K562 (cell line): ENCODE results near the gene ADGRE3. TPM values are rescaled to one million over a fixed set of nuclear protein-coding genes. Genes with fewer than 3 reads are reported as not detected.

Source experiments
- ATAC-seq: fragments of 200-7000 bp; cut with Tn5 transposase; 3 replicates; pipeline ENCODE4 v1.9.1; 2020; ENCODE audit warnings: moderate library complexity
- BruUV-seq: library from RNA; stranded (reverse); fragments of 400-500 nt; replicated peaks from 2 replicates; lab custom pipeline; 2021; lab: Mats Ljungman, UMichigan
- CTCF ChIA-PET: fragments of 300-600 bp; formaldehyde crosslinking; extraction: SDS; loops from one replicate; lab custom pipeline; 2021; ENCODE audit warnings: low intra/inter-chr PET ratio; lab: Yijun Ruan, JAX
- POLR2A ChIA-PET: fragments of 300-600, 350-650 bp; sonication (Branson Sonifier 250); formaldehyde crosslinking; extraction: SDS; loops from one replicate; lab custom pipeline; 2021; ENCODE audit warnings: antibody characterized with exemption, inconsistent platforms; lab: Yijun Ruan, JAX
- DNase-seq, 4 experiments: peaks; one replicate each; pipeline versions ENCODE4 v3.0.0 to v3.0.0-alpha.2; 2011 to 2018; ENCODE audit warnings: low spot score in 3 of 4, mixed read lengths in 3 of 4; ENCODE audit errors: extremely low read depth in 1 of 4
- FAIRE-seq: peaks from 2 replicates; lab custom pipeline; 2011; peaks lifted over from hg19 to GRCh38; lab: Jason Lieb, UNC
- H2AFZ ChIP-seq: 2 replicates; pipeline ENCODE4 v1.6.0; 2011; ENCODE audit warnings: low read depth, low read length, control low read depth, inconsistent platforms
- H3K27ac ChIP-seq: fragments of 200-600 bp; 3 replicates; pipeline ENCODE4 v1.8.0; 2011; ENCODE audit warnings: low read depth, mild to moderate bottlenecking, control low read depth, inconsistent platforms, low read length, moderate library complexity, mixed read lengths; ENCODE audit errors: extremely low read depth
- H3K27me3 ChIP-seq, 2 experiments: fragments of 300-600 bp in 1 of 2; 2 replicates in 1 of 2; 3 replicates in 1 of 2; pipeline versions ENCODE4 v1.6.0 to v1.8.0; 2011; ENCODE audit warnings: inconsistent platforms in 2 of 2, low read length in 2 of 2, mild to moderate bottlenecking in 1 of 2, mixed read lengths in 1 of 2, moderate library complexity in 1 of 2; ENCODE audit not compliant: control insufficient read depth in 2 of 2, insufficient read depth in 2 of 2
- H3K36me3 ChIP-seq: fragments of 300-600 bp; 3 replicates; pipeline ENCODE4 v1.8.0; 2011; ENCODE audit warnings: mild to moderate bottlenecking, low read length, inconsistent platforms; ENCODE audit not compliant: control insufficient read depth, insufficient read depth
- H3K4me1 ChIP-seq, 2 experiments: fragments of 200-600 bp in 1 of 2; replicated peaks in 1 of 2; 2 replicates in 1 of 2; 3 replicates in 1 of 2; pipeline versions ENCODE4 v1.5.1 to v1.8.0; 2011; ENCODE audit warnings: inconsistent platforms in 2 of 2, low read length in 2 of 2, mild to moderate bottlenecking in 1 of 2, mixed read lengths in 1 of 2, moderate library complexity in 1 of 2; ENCODE audit not compliant: control insufficient read depth in 2 of 2, insufficient read depth in 2 of 2
- H3K4me2 ChIP-seq: 2 replicates; pipeline ENCODE4 v1.6.1; 2011; ENCODE audit warnings: low read length, control low read depth, inconsistent platforms, mixed read lengths; ENCODE audit not compliant: insufficient read depth
- H3K4me3 ChIP-seq: fragments of 200-600 bp; sonication (generic), shearing (Covaris generic); 2 replicates; pipeline ENCODE4 v1.5.1; 2016; ENCODE audit warnings: control low read depth, inconsistent platforms
- H3K79me2 ChIP-seq: fragments of 200-600 bp; 3 replicates; pipeline ENCODE4 v1.8.0; 2011; ENCODE audit warnings: low read length, inconsistent platforms; ENCODE audit not compliant: control insufficient read depth, insufficient read depth
- H3K9ac ChIP-seq, 2 experiments: 2 replicates each; pipeline versions ENCODE4 v1.6.0 to v1.6.1; 2011; ENCODE audit warnings: low read depth in 2 of 2, low read length in 2 of 2, control low read depth in 1 of 2, inconsistent platforms in 1 of 2, mild to moderate bottlenecking in 1 of 2, mixed read lengths in 1 of 2; ENCODE audit not compliant: insufficient read depth in 1 of 2
- H3K9me1 ChIP-seq: one replicate; pipeline ENCODE4 v1.6.0; 2011; ENCODE audit warnings: inconsistent platforms, mild to moderate bottlenecking, low read length, moderate library complexity; ENCODE audit not compliant: control insufficient read depth, insufficient read depth
- H3K9me3 ChIP-seq: replicated peaks from 2 replicates; pipeline ENCODE4 v1.5.1; 2011; ENCODE audit warnings: low read depth, low read length, inconsistent platforms; ENCODE audit not compliant: control insufficient read depth, insufficient read depth
- H4K20me1 ChIP-seq: replicated peaks from 2 replicates; pipeline ENCODE4 v1.6.1; 2011; ENCODE audit warnings: low read length, inconsistent platforms, mixed read lengths; ENCODE audit not compliant: control insufficient read depth, insufficient read depth
- DPF2 ChIP-seq: fragments of 450-650 bp; IDR thresholded peaks from 2 replicates; pipeline ENCODE4 v1.6.1; 2016
- HNRNPUL1 ChIP-seq: fragments of 200-400 bp; formaldehyde crosslinking; IDR thresholded peaks from 2 replicates; pipeline ENCODE4 v1.6.1; 2017; ENCODE audit warnings: low read length
- ILK ChIP-seq: fragments of 450-650 bp; IDR thresholded peaks from 2 replicates; pipeline ENCODE4 v1.6.1; 2016; ENCODE audit warnings: missing genetic modification characterization, low read depth, mild to moderate bottlenecking, missing compliant biosample characterization, moderate library complexity, borderline replicate concordance
- IRF1 ChIP-seq: sonication (generic); formaldehyde crosslinking; IDR thresholded peaks from 2 replicates; pipeline ENCODE4 v1.8.0; 2022; ENCODE audit warnings: missing genetic modification reagents, mild to moderate bottlenecking, borderline replicate concordance
- IRF2 ChIP-seq: sonication (generic); formaldehyde crosslinking; IDR thresholded peaks from 2 replicates; pipeline ENCODE4 v1.8.1; 2022; ENCODE audit warnings: mild to moderate bottlenecking, missing genetic modification reagents
- MCM5 ChIP-seq: fragments of 450-650 bp; IDR thresholded peaks from 2 replicates; pipeline ENCODE4 v1.6.1; 2016; ENCODE audit warnings: low read depth
- NEUROD1 ChIP-seq: fragments of 150-350 bp; IDR thresholded peaks from 2 replicates; pipeline ENCODE4 v1.6.1; 2014; ENCODE audit warnings: borderline replicate concordance, low read length, low read depth; ENCODE audit not compliant: partially characterized antibody
- PTRF ChIP-seq: fragments of 450-650 bp; IDR thresholded peaks from 2 replicates; pipeline ENCODE4 v1.6.1; 2016; ENCODE audit warnings: mild to moderate bottlenecking, missing genetic modification characterization, missing compliant biosample characterization
- ZBTB17 ChIP-seq: fragments of 450-650 bp; formaldehyde crosslinking; IDR thresholded peaks from 2 replicates; pipeline ENCODE4 v1.4.0; 2020; ENCODE audit warnings: mild to moderate bottlenecking
- ZFX ChIP-seq: sonication (generic); formaldehyde crosslinking; IDR thresholded peaks from 2 replicates; pipeline ENCODE4 v1.8.0; 2022; ENCODE audit warnings: mild to moderate bottlenecking, missing genetic modification reagents, moderate library complexity
- ZZZ3 ChIP-seq: fragments of 450-650 bp; IDR thresholded peaks from 2 replicates; pipeline ENCODE4 v1.6.1; 2016; ENCODE audit warnings: antibody characterized with exemption, mild to moderate bottlenecking, moderate library complexity
- WGBS: fragments of 100-300 bp; shearing (Covaris generic); methylation state at CpG from one replicate; pipeline ENCODE4 v1.1.6; 2016; ENCODE audit warnings: low coverage, mixed read lengths; ENCODE audit not compliant: insufficient coverage; ENCODE audit errors: missing lambda C conversion rate; 5-methylcytosine and 5-hydroxymethylcytosine counted together
- in situ Hi-C: fragments of 300-500 bp; cut with MboI; formaldehyde crosslinking; loops from 4 replicates; pipeline ENCODE4 v1.15.0; 2018; ENCODE audit warnings: inconsistent platforms, mixed read lengths
- intact Hi-C: fragments of 100-400 bp; cut with micrococcal nuclease; formaldehyde crosslinking; loops from 2 replicates; pipeline ENCODE4 v1.14.2; 2022
- polyA plus RNA-seq, 8 experiments: library from polyadenylated mRNA; depleted of rRNA in 4 of 8; stranded (reverse) in 5 of 8; unstranded in 3 of 8; fragments of >200 nt; fragmentation: Nextera tagmentation in 2 of 8; fragmentation: Illumina TruSeq in 1 of 8; extraction: Ambion mirVana in 2 of 8; extraction: Trizol in 1 of 8; gene quantifications; 2 replicates each; pipeline versions ENCODE4 v1.2.1 to v1.2.3, GENCODE V29; 2011 to 2014; ENCODE audit warnings: inconsistent platforms in 1 of 8, missing spikeins in 1 of 8
- total RNA-seq, 7 experiments: library from RNA; depleted of rRNA in 6 of 7; stranded (reverse); fragments of >200 nt in 6 of 7; fragmentation: Illumina TruSeq in 2 of 7; extraction: Trizol in 2 of 7; gene quantifications; 2 replicates each; pipeline versions ENCODE4 v1.2.1 to v1.2.3, GENCODE V29; 2011 to 2021; ENCODE audit warnings: low replicate concordance in 1 of 7

Gene ADGRE3
- total and polyA plus RNA-seq, 9 of the 15 experiments (the other 6 are each of a cell fraction or from before 2014, with no cell fraction given) = not detected

- Histone ChIP-seq H3K9me3 (peaks cover 9% of the 10 kb centered on the region), H3K4me1 (peaks cover 4% of the 10 kb centered on the region in 2 experiments; a peak in 2 of 5 replicates), H3K9ac (no peak overlapping the region), H3K9me1 (no peaks in the 10 kb centered on the region), H2AFZ (no peak overlapping the region), H4K20me1 (no peaks in the 10 kb centered on the region), H3K4me3 (no peak overlapping the region), H3K79me2 (no peaks in the 10 kb centered on the region), H3K27me3 (no peaks in the 10 kb centered on the region), H3K27ac (no peak overlapping the region), H3K36me3 (no peaks in the 10 kb centered on the region), H3K4me2 (no peak overlapping the region)
- DNase-seq (no peak), ATAC-seq (no peak), FAIRE-seq (no peak)
- BruUV-seq = no TSS peak
- 10% methylated on average over 8 of the region's 8 CpGs for WGBS
- POLR2A ChIA-PET = interaction anchor here (0.6 kb wide), 1 partner anchor 12 kb away, joined by 3 read pairs; no protein-coding TSS in a partner anchor
- CTCF ChIA-PET = no interaction called here
- TF ChIP-seq NEUROD1 = no peak
- TF ChIP-seq ZBTB17 (CRISPR knock-in tag) = no peak
- no peak for TF ChIP-seq IRF2
- no peak for TF ChIP-seq DPF2
- TF ChIP-seq PTRF (tag) = no peak
- TF ChIP-seq IRF1 (CRISPR knock-in tag) = no peak
- no peak for TF ChIP-seq HNRNPUL1
- no peak for TF ChIP-seq ILK (tag)
- TF ChIP-seq ZZZ3 = no peak
- TF ChIP-seq MCM5 = no peak
- TF ChIP-seq ZFX (CRISPR knock-in tag) = no peak
- intact Hi-C loops (no loop called here), in situ Hi-C loops (no loop called here)
Measured at GRCh38 chr19:14615623-14616022, 59.0 kb downstream of the ADGRE3 start.
